KOPT-K1 (cell line): ENCODE results near the gene DLGAP5.
A peak's percentile ranks its signal among the peaks of the same experiment; 100 is the strongest.

Experiments used
- H3K27ac ChIP-seq: fragments of 200-600 bp; sonication (generic); 2 replicates; pipeline ENCODE4 v1.5.1; 2016; ENCODE audit warnings: antibody characterized with exemption, mild to moderate bottlenecking, low read depth, low read length; ENCODE audit not compliant: poor library complexity, severe bottlenecking
- H3K36me3 ChIP-seq: fragments of 200-600 bp; sonication (generic); 2 replicates; pipeline ENCODE4 v1.5.1; 2017; ENCODE audit warnings: antibody characterized with exemption, mild to moderate bottlenecking, low read length, moderate library complexity; ENCODE audit not compliant: insufficient read depth
- H3K9me3 ChIP-seq: fragments of 200-600 bp; sonication (generic); 2 replicates; pipeline ENCODE4 v1.5.1; 2017; ENCODE audit warnings: antibody characterized with exemption, low read length, mild to moderate bottlenecking; ENCODE audit not compliant: insufficient read depth, poor library complexity, severe bottlenecking

The DLGAP5 gene

DNA sequence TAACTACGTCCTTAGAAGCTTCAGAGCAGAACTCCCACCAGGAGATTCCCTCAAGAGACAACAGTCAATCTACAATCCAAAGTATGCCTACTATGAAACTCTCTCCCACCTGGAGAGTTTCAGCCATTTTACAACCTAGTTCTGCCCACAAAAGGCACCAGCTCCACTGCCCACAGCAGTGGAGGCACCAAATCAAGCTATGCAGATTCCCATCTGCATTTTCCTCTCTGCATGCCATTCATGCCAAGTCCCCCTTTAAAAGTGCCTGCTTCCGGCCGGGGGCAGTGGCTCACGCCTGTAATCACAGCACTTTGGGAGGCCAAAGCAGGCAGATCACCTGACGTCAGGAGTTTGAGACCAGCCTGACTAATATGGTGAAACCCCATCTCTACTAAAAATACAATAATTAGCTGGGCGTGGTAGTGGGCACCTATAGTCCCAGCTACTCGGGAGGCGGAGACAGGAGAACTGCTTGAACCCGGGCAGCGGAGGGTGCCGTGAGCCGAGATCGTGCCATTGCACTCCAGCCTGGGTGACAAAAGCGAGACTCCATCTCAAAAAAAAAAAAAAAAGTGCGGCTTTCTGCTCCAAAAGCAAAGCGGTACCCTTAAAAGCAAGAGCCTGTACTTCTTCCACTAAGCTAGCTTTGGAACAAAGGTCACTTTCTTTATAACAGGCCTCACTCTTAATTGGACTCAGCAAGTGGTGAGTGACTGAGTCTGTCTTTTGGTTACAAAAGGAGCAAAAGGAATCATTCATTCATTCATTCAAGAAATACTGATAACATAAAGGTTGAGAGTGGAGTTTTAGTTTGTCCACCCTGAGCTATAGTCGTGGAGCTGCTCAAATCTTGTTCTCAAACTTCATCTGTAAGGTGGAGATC lies 10.1 kb upstream of the DLGAP5 start:
- no peaks in the 10 kb centered on the region for H3K36me3 ChIP-seq
- no peaks in the 10 kb centered on the region for H3K9me3 ChIP-seq
- no peak overlapping the region for H3K27ac ChIP-seq

DNA sequence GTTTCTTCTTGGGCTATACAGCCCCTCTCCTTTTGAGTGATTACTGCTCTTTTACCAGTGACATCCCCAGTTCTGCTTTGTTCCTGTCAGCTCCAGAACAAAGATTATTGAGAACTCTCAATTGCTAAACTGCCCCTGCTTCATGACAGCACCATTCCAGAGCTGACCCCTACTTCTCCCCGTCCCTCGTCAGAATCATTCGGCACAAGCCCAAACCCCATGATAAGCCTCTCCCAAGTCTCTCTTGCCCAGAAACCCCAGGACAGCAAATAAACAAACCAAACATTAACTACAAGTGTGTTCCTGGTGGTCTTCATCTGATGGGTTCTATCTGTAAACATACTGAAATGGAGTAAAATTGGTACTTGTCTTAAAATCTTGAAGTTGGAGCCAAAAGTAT lies 9.3 kb upstream of the DLGAP5 start:
- Histone ChIP-seq H3K36me3 (no peaks in the 10 kb centered on the region), H3K27ac (no peak overlapping the region)

DNA sequence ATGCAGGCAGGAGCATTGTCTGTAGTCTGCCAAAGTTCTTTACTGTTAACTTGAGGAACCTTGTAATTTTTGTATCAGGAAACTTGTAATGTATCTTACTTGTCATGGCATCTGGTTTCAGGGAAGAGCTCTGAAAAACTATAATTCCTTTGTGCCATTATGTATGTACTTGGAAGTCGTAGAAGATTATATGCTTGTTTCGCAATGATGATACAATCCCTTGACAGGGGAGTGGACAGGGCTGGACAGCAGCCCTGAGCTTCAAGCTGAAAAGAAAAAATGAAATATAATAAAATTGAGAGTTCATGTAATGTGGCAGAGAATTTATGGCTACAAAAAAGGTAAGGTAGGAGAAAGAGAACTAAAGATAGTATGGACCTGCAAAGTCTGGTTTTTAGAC lies 7.4 kb upstream of the DLGAP5 start:
- no peaks in the 10 kb centered on the region for H3K9me3 ChIP-seq
- no peak overlapping the region for H3K27ac ChIP-seq
- H3K36me3 ChIP-seq, result no peaks in the 10 kb centered on the region

More for the DNA sequence above, 9.3 kb upstream of the DLGAP5 start:
- H3K9me3 ChIP-seq, result no peaks in the 10 kb centered on the region

DNA sequence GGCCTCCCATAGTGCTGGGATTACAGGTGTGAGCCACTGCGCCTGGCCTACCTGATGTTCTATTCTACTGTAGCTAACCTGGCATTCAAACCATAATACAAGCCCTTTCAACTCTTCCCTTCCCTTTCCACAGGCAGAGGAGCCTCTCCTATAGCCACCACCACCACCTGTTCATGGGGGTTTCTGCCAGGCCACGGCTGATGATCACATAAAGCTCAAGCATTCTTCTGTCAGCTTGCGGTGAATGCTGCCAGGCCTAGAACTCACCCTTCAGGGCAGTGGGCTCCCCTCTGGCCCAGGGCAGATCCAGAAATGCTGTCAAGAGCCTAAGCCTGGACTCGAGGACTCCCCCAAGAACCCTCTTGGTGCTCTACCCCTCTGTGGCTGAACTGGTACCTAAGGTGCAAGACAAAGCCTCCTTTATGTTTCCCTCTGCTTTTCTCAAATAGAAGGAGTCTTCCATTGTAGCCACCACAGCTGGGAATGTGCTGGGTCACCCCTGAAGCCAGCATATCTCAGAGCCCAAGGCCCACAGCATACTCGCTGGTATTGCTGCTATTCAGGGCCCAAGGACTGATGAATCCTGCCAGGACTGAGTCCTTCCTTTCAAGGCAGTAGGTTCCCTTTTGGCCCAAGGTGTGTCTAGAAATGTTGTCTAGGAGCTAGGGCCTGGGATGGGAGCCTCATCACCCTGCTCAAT lies 3.4 kb upstream of the DLGAP5 start:
- H3K27ac ChIP-seq, result no peak overlapping the region
- H3K36me3 ChIP-seq, result no peaks in the 10 kb centered on the region
- H3K9me3 ChIP-seq, result no peaks in the 10 kb centered on the region

DNA sequence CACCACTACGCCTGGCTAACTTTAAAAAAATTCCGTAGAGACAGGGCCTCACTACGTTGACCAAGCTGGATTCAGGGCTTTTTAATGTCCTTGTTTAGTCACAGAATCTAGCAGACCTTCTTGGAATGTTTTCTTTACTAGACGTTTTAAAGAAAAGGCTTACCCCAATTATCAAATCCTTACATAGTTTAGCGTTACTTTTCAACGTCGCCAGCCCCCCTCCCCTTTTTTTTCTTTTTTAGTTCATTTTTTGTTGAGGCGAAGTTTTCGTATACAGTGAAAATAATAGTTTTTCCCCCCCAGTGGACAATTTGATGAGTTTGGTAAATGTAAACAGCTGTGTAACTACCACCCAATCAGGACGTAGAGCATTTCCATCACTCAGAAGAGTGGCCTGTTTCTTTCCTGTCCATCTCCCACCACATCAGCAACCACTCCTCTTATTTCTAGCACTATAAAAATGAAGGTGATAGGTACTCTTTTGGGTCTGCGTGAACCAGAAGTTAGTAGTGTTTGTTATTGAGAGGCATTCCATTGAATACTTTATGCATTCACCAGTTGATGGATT lies 753 bp upstream of the DLGAP5 start:
- Histone ChIP-seq H3K36me3 (peaks cover 23% of the 10 kb centered on the region), H3K9me3 (no peaks in the 10 kb centered on the region), H3K27ac (peak overlapping the region; percentile 89)

DNA sequence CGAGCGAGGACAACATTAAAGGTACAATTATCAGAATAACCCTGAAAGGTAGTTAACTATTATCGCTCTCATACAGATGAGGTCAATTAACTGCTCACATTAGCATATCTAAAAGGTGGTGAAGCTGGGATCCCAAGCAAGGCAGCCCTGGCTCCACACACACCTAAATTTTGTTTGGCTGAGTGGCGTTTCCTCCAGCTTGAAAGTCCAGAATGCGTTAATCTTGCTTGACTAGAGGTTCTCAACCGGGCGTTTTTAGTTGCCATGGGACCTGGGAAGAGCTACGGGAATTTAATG lies 531 bp downstream of the DLGAP5 start:
- H3K27ac ChIP-seq, result peak overlapping the region; percentile 89
- H3K36me3 ChIP-seq, result peaks cover 36% of the 10 kb centered on the region
- H3K9me3 ChIP-seq, result no peaks in the 10 kb centered on the region

DNA sequence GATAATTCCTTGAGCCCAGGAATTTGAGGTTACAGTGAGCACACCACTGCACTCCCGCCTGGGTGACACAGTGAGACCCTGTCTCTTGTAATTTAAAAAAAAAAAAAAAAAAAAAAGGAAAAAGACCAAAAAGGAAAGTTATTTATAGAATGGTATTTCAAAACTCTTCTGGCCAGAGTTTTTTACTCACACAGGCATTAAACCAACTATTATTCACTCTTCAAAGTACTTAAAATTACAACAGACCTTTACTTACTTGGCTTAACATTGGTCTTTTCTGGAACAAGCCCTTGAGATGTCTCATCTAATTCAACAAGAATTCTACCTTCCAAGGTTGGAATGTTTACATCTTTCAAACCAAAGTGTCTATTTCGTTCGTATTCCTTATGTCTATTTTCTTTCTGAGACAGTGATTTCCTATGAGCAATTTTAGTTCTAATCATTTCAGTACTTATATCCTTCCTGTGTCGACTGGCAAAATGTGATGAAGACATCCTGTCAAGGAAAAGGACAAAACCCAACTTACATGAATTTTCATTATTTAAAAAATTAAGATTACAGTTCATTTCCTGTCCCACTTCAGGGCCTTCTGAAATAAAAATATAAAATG lies 2.6 kb downstream of the DLGAP5 start:
- H3K27ac ChIP-seq, result no peak overlapping the region
- peaks cover 56% of the 10 kb centered on the region for H3K36me3 ChIP-seq
- no peaks in the 10 kb centered on the region for H3K9me3 ChIP-seq

DNA sequence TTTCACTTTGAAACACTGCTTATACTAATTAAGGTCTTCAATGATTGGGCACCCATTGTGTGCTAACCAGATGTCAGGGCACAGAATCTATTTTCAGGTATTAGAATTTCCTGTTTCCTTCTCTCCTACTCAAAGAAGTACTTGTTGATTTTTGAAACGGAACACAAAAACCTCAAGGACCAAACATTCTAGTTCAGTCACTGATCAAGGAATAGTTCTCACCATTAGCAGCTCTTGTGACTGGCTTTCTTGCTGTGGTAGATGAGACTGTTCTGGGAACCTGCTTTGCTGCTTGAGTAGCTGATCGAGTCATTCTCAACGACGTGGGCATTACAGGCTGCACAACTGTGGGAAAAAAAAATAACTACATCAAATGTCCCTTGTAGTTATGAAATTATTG lies 11.0 kb downstream of the DLGAP5 start:
- H3K36me3 ChIP-seq, result peaks cover 100% of the 10 kb centered on the region
- no peaks in the 10 kb centered on the region for H3K9me3 ChIP-seq
- no peak overlapping the region for H3K27ac ChIP-seq

DNA sequence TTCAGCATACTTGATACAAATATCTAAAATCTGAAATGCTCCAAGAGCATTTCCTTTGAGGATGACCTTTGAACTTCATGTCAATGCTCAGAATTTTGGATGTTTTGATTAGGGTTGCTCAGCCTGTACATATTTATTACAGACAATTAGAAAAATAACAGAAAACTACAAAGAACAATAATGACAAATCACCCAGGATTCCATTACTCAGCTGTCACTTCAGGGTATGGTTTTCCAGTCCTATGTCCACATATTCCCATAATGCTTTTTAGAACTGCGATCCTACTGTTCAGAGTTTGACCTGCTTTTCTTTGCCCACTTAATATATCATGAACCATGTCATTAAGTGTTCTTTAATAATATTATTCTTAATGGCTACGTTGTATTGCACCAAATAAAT lies 11.4 kb downstream of the DLGAP5 start:
- H3K9me3 ChIP-seq, result no peaks in the 10 kb centered on the region
- peaks cover 100% of the 10 kb centered on the region for H3K36me3 ChIP-seq
- no peak overlapping the region for H3K27ac ChIP-seq

DNA sequence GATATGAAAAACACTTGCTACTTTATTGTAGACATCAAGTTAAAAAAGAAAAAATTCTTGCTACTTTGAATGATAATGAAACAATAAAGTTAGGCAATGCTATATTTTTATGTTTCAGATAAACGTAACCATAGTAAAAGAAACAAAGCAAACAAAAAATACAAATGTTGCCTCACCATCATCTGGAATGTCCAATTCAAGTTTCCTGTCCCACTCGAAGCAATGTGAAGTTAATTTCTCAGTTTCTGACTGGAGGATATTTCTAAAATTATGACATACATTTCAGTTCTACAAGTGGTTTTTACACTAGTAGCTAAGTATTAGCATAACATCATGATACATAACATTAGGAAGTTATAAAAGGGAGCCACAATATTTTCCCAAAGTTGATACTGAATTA lies 20.9 kb downstream of the DLGAP5 start:
- no peaks in the 10 kb centered on the region for H3K9me3 ChIP-seq
- no peak overlapping the region for H3K27ac ChIP-seq
- H3K36me3 ChIP-seq, result peaks cover 98% of the 10 kb centered on the region

DNA sequence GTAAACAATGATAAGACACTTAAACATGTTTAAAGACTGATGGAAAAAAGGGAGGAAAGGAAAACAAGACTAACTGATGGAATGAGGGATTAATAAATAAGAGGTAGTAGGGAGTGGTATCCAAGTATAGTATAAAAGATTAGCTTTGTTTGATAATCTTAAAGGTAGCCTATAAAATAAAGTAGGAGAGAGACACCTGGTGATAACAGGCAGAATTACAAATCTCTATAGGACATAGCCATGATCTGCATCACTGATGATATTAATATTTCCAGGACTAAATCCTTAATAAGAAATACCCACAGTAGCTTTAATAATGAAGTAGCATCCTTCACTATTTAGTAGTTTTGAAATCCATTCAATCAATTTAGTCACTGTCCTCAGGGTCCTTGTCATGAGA lies 30.4 kb downstream of the DLGAP5 start:
- Histone ChIP-seq H3K9me3 (no peaks in the 10 kb centered on the region), H3K27ac (no peak overlapping the region), H3K36me3 (peaks cover 100% of the 10 kb centered on the region)

DNA sequence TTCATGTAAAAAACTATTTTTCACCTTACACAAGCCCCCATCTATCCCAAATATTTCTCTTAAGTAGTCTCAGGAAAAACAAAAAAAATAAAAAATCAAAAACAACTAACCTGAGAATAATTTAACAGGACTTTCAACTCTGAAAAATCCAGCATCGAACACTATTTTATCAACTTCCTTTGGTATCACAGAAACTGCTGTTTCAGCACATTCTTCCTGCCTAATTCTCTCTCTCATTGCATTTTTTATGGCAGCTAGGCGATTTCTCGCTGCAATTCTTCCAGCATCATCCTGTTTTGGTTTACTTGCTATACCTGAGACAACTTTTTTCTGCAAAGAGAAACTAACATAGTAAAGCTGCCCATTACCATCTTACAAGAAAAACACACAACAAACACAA lies 33.0 kb downstream of the DLGAP5 start:
- Histone ChIP-seq H3K27ac (no peak overlapping the region), H3K9me3 (no peaks in the 10 kb centered on the region), H3K36me3 (peaks cover 100% of the 10 kb centered on the region)

DNA sequence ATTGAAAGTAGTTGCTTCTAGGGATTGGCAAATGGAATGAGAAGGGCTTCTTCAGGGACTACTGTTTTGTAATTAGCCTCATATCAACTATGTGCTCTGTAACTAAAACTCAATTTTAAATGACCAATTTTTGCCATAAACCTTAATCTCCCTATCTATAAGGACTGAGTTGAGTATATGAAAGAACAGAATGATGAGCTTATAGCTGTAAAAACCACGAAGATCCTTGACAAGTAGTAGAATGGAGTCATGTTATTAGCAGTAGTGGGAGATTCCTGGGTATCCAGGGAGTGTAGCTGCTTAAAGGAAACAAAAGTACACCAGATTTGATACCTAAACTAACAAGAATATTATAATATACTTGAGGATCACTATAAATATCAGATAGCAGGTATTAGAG lies 34.3 kb downstream of the DLGAP5 start:
- H3K27ac ChIP-seq, result no peak overlapping the region
- no peaks in the 10 kb centered on the region for H3K9me3 ChIP-seq
- H3K36me3 ChIP-seq, result peaks cover 100% of the 10 kb centered on the region

DNA sequence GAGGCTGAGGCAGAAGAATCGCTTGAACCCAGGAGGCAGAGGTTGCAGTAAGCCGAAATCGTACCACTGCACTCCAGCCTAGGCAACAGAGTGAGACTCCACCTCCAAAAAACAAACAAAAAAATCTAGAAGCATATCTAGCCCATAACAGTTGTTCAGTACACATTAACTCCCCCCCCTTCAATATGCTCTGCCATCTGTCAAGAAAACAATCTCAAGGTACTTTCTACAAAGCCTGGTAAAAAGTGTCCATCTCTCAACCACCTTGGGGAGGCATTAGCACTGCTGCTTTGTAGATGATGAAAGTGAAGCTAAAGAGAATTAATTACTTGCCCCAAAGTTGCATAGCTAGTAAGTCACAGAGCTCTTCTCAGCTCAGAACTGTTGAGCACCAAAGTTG lies 37.4 kb downstream of the DLGAP5 start:
- Histone ChIP-seq H3K9me3 (no peaks in the 10 kb centered on the region), H3K36me3 (peaks cover 100% of the 10 kb centered on the region), H3K27ac (no peak overlapping the region)

DNA sequence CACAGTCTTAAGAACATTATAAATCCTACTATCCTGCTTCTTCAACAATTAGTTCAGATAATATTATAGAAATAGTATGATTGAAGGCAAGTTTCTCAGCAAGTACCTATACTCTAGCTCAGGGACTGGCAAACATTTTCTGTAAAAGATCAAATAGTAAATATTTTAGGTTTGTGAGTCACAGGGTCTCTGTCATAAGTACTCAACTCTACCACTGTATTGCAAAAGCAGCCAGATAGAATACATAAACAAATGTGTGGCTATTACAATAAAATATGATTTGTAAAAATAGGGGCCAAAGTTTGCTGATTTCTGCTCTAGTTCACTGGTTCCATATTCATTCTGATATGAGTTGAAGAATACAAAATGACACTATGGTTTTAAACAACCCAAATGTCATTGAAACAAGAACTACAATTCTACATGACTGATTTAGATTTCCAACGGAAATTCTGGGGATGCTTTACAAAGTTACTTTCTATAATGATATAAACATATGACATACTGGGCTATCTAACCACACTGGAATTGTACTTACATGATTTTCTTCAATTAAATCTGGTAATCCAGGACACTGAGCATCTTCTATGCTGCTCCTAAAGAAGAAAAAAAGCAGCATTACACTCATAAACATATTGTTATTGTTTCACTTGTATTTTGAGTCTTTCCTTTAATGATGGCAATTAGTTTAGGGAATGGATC lies 39.2 kb downstream of the DLGAP5 start:
- Histone ChIP-seq H3K9me3 (no peaks in the 10 kb centered on the region), H3K27ac (no peak overlapping the region), H3K36me3 (peaks cover 100% of the 10 kb centered on the region)
